HepG2 (cell line): Measurements from ENCODE around the gene PRR30. TPM values are rescaled to one million over a fixed set of nuclear protein-coding genes. Genes with fewer than 3 reads are reported as not detected.

Experiments used
- KDM1A ChIP-seq: IDR thresholded peaks from 2 replicates; pipeline ENCODE4 v1.6.1; 2016; ENCODE audit warnings: missing compliant biosample characterization
- KDM4B ChIP-seq: sonication (generic); formaldehyde crosslinking; IDR thresholded peaks from 2 replicates; pipeline ENCODE4 v1.4.0; 2020; ENCODE audit warnings: missing genetic modification reagents
- KLF15 ChIP-seq: sonication (generic); formaldehyde crosslinking; IDR thresholded peaks from 2 replicates; pipeline ENCODE4 v1.8.1; 2023; ENCODE audit warnings: borderline replicate concordance, mild to moderate bottlenecking, inconsistent platforms, missing genetic modification reagents, mixed read lengths
- MXI1 ChIP-seq: IDR thresholded peaks from 3 replicates; pipeline ENCODE4 v1.6.1; 2012; ENCODE audit warnings: low read depth, low read length, inconsistent platforms, borderline replicate concordance
- REXO4 ChIP-seq: sonication (generic); formaldehyde crosslinking; IDR thresholded peaks from 2 replicates; pipeline ENCODE4 v1.8.0; 2022; ENCODE audit warnings: missing genetic modification reagents, mild to moderate bottlenecking, borderline replicate concordance
- RFX5 ChIP-seq: IDR thresholded peaks from 2 replicates; pipeline ENCODE4 v1.6.1; 2011; ENCODE audit warnings: low read depth, low read length, improper control_type of control experiment
- RXRB ChIP-seq: IDR thresholded peaks from 2 replicates; pipeline ENCODE4 v1.6.1; 2016; ENCODE audit warnings: borderline replicate concordance, missing genetic modification reagents, missing compliant biosample characterization
- TOPORS ChIP-seq: sonication (generic); formaldehyde crosslinking; IDR thresholded peaks from 2 replicates; pipeline ENCODE4 v1.8.0; 2023; ENCODE audit warnings: mild to moderate bottlenecking, missing genetic modification reagents
- ZFYVE20 ChIP-seq: sonication (generic); formaldehyde crosslinking; IDR thresholded peaks from 2 replicates; pipeline ENCODE4 v1.8.0; 2023; ENCODE audit warnings: low read depth, mild to moderate bottlenecking, moderate library complexity, missing genetic modification reagents, borderline replicate concordance
- ZNF484 ChIP-seq: sonication (generic); formaldehyde crosslinking; IDR thresholded peaks from 2 replicates; pipeline ENCODE4 v1.5.1; 2020; ENCODE audit warnings: mild to moderate bottlenecking, low read depth, missing genetic modification reagents, borderline replicate concordance
- polyA plus RNA-seq, 8 experiments: library from polyadenylated mRNA; depleted of rRNA in 3 of 8; stranded (reverse) in 7 of 8; unstranded in 1 of 8; fragments of >200 nt; fragmentation: Illumina TruSeq in 4 of 8; extraction: Trizol in 4 of 8; gene quantifications; 2 replicates each; pipeline versions ENCODE4 v1.2.1 to v1.2.3, GENCODE V29; 2011 to 2016; ENCODE audit warnings: low read depth in 4 of 8, missing spikeins in 1 of 8, mixed read lengths in 1 of 8; ENCODE audit not compliant: insufficient read depth in 1 of 8
- total RNA-seq, 5 experiments: library from RNA; depleted of rRNA; stranded (reverse); fragments of >200 nt; fragmentation: Illumina TruSeq; extraction: Trizol; gene quantifications; 2 replicates each; pipeline ENCODE4 v1.2.3, GENCODE V29; 2016; ENCODE audit warnings: low read depth in 1 of 5
- TF ChIP-seq, protein P1 (sequence below): sonication (generic); formaldehyde crosslinking; IDR thresholded peaks from 2 replicates; pipeline ENCODE4 v1.4.0; 2020; ENCODE audit warnings: missing genetic modification reagents
- TF ChIP-seq, protein P2 (sequence below): sonication (generic); formaldehyde crosslinking; IDR thresholded peaks from 2 replicates; pipeline ENCODE4 v1.4.0; 2020; ENCODE audit warnings: mild to moderate bottlenecking, missing genetic modification reagents
- TF ChIP-seq, protein P3 (sequence below): sonication (generic); formaldehyde crosslinking; IDR thresholded peaks from one replicate; pipeline ENCODE4 v1.5.1; 2020; ENCODE audit warnings: mild to moderate bottlenecking, missing genetic modification reagents; ENCODE audit errors: not compliant biosample characterization
- TF ChIP-seq, protein P4 (sequence below): sonication (generic); formaldehyde crosslinking; IDR thresholded peaks from 2 replicates; pipeline ENCODE4 v1.5.1; 2020; ENCODE audit warnings: missing genetic modification reagents, mild to moderate bottlenecking, borderline replicate concordance

The PRR30 gene
- total and polyA plus RNA-seq, 2 of the 13 experiments (the other 11 are each of a cell fraction or from before 2014, with no cell fraction given), result not detected

DNA sequence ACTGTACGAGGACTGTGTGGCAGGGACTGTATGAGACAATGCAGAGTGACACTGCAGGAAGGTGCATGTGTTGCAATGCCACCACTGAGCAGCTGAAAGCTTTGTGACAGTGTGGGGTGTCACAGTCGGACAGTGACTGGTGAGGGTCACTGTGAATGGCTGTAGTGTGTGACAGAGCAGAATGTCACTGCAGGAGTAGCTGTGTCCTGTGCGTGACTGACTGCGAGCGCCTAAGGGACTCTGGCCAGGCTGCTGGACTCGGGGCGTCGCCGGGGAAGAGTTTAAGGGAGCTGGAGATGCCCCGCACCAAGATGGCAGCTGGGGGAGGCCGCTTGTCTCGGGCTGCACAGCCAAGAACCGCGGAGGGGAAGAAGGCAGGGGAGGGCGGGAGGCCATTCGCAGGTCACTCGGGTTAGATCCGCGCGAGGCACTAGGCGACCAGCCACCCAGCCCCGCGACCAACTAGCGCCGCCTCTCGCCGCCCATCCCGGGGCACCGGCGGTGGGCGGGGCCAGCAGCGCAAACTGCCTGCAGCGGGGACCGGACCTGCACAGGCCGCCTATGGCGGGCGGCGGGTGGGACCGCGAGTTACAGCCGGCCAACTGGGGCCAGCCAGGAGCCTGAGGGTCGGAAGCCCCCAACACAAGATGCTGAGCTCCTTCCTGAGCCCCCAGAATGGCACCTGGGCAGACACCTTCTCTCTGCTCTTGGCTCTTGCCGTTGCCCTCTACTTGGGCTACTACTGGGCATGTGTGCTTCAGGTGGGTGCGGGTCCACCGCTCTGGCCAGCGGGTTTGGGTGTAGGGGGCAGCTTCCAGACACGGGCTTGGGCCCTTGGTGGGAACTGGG is 15.7 kb downstream of the PRR30 start, which contains the start of gene ABHD1 (continued):
- TF ChIP-seq, protein P1, sequence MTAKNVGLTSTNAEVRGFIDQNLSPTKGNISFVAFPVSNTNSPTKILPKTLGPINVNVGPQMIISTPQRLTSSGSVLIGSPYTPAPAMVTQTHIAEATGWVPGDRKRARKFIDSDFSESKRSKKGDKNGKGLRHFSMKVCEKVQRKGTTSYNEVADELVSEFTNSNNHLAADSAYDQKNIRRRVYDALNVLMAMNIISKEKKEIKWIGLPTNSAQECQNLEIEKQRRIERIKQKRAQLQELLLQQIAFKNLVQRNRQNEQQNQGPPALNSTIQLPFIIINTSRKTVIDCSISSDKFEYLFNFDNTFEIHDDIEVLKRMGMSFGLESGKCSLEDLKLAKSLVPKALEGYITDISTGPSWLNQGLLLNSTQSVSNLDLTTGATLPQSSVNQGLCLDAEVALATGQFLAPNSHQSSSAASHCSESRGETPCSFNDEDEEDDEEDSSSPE (CRISPR knock-in tag), result 0 out of 2 replicates have a peak, but pooled peaks have one; percentile 28
- TF ChIP-seq REXO4 (CRISPR knock-in tag), result no peak
- no peak; the same call in 1 of the 2 replicates for TF ChIP-seq KDM4B (CRISPR knock-in tag)
- no peak for TF ChIP-seq KDM1A
- peak; percentile 48; the same call in 2 of the 3 replicates for TF ChIP-seq MXI1
- TF ChIP-seq, protein P2, sequence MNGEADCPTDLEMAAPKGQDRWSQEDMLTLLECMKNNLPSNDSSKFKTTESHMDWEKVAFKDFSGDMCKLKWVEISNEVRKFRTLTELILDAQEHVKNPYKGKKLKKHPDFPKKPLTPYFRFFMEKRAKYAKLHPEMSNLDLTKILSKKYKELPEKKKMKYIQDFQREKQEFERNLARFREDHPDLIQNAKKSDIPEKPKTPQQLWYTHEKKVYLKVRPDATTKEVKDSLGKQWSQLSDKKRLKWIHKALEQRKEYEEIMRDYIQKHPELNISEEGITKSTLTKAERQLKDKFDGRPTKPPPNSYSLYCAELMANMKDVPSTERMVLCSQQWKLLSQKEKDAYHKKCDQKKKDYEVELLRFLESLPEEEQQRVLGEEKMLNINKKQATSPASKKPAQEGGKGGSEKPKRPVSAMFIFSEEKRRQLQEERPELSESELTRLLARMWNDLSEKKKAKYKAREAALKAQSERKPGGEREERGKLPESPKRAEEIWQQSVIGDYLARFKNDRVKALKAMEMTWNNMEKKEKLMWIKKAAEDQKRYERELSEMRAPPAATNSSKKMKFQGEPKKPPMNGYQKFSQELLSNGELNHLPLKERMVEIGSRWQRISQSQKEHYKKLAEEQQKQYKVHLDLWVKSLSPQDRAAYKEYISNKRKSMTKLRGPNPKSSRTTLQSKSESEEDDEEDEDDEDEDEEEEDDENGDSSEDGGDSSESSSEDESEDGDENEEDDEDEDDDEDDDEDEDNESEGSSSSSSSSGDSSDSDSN, result peak; percentile 60
- no peak for TF ChIP-seq ZNF484 (CRISPR knock-in tag)
- TF ChIP-seq, protein P3, sequence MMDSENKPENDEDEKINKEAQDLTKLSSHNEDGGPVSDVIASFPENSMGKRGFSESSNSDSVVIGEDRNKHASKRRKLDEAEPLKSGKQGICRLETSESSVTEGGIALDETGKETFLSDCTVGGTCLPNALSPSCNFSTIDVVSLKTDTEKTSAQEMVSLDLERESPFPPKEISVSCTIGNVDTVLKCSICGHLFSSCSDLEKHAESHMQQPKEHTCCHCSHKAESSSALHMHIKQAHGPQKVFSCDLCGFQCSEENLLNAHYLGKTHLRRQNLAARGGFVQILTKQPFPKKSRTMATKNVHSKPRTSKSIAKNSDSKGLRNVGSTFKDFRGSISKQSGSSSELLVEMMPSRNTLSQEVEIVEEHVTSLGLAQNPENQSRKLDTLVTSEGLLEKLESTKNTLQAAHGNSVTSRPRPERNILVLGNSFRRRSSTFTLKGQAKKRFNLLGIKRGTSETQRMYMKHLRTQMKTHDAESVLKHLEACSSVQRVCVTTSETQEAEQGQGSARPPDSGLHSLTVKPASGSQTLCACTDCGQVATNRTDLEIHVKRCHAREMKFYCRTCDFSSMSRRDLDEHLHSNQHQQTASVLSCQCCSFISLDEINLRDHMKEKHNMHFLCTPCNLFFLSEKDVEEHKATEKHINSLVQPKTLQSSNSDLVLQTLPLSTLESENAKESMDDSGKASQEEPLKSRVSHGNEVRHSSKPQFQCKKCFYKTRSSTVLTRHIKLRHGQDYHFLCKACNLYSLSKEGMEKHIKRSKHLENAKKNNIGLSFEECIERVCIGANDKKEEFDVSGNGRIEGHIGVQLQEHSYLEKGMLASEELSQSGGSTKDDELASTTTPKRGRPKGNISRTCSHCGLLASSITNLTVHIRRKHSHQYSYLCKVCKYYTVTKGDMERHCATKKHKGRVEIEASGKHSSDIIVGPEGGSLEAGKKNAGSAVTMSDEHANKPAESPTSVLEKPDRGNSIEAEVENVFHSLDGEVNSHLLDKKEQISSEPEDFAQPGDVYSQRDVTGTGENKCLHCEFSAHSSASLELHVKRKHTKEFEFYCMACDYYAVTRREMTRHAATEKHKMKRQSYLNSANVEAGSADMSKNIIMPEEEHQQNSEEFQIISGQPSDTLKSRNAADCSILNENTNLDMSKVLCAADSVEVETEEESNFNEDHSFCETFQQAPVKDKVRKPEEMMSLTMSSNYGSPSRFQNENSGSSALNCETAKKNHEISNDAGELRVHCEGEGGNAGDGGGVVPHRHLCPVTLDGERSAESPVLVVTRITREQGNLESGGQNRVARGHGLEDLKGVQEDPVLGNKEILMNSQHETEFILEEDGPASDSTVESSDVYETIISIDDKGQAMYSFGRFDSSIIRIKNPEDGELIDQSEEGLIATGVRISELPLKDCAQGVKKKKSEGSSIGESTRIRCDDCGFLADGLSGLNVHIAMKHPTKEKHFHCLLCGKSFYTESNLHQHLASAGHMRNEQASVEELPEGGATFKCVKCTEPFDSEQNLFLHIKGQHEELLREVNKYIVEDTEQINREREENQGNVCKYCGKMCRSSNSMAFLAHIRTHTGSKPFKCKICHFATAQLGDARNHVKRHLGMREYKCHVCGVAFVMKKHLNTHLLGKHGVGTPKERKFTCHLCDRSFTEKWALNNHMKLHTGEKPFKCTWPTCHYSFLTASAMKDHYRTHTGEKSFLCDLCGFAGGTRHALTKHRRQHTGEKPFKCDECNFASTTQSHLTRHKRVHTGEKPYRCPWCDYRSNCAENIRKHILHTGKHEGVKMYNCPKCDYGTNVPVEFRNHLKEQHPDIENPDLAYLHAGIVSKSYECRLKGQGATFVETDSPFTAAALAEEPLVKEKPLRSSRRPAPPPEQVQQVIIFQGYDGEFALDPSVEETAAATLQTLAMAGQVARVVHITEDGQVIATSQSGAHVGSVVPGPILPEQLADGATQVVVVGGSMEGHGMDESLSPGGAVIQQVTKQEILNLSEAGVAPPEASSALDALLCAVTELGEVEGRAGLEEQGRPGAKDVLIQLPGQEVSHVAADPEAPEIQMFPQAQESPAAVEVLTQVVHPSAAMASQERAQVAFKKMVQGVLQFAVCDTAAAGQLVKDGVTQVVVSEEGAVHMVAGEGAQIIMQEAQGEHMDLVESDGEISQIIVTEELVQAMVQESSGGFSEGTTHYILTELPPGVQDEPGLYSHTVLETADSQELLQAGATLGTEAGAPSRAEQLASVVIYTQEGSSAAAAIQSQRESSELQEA (CRISPR knock-in tag), result no peak
- TF ChIP-seq, protein P4, sequence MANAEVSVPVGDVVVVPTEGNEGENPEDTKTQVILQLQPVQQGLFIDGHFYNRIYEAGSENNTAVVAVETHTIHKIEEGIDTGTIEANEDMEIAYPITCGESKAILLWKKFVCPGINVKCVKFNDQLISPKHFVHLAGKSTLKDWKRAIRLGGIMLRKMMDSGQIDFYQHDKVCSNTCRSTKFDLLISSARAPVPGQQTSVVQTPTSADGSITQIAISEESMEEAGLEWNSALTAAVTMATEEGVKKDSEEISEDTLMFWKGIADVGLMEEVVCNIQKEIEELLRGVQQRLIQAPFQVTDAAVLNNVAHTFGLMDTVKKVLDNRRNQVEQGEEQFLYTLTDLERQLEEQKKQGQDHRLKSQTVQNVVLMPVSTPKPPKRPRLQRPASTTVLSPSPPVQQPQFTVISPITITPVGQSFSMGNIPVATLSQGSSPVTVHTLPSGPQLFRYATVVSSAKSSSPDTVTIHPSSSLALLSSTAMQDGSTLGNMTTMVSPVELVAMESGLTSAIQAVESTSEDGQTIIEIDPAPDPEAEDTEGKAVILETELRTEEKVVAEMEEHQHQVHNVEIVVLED (CRISPR knock-in tag), result peak; percentile 42; the same call in 1 of the 2 replicates
- TF ChIP-seq RFX5, result no peak
- TF ChIP-seq KLF15, result no peak
- TF ChIP-seq ZFYVE20 (CRISPR knock-in tag), result no peak
- no peak for TF ChIP-seq TOPORS
- TF ChIP-seq RXRB (CRISPR knock-in tag), result no peak; the same call in 1 of the 2 replicates
